Measurements from ENCODE around the gene PDZK1IP1.
"Not testable (repeated sequence)": the region's sequence is repeated elsewhere in the genome, so short reads cannot be mapped to it uniquely, and the experiment has no call there.

Gene PDZK1IP1

GRCh38 chr1:47223921-47224675 lies 34.3 kb upstream of the PDZK1IP1 start:
- DNase-seq (ENCODE audit: low read depth) = no peak

- DNase-seq (ENCODE audit: low read depth) = no peak
These were observed 33.5 kb upstream of the PDZK1IP1 start for GRCh38 chr1:47223174-47223920.

DNA sequence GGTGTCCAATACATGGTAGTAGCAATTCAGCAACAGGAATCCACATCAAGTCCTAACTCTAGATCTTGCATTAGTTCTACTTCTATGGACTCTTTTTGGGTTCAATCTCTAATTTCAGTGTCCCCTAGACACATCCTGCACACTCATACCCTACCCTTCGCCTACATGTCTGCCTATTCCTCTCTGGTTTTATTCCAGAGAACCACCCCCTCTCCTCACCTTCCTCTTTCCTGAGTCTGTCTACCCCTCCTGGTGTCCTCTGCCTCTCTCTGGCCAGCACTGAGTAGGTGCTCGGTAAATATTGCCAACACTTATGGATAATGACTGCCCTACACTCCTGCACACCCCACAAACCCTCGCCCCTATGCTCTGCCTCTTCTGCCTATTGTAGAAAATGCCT lies 32.6 kb upstream of the PDZK1IP1 start:
- no peak for DNase-seq (ENCODE audit: low read depth)

GRCh38 chr1:47219590-47220220 lies 29.9 kb upstream of the PDZK1IP1 start:
- DNase-seq (ENCODE audit: low read depth) = no peak

DNA sequence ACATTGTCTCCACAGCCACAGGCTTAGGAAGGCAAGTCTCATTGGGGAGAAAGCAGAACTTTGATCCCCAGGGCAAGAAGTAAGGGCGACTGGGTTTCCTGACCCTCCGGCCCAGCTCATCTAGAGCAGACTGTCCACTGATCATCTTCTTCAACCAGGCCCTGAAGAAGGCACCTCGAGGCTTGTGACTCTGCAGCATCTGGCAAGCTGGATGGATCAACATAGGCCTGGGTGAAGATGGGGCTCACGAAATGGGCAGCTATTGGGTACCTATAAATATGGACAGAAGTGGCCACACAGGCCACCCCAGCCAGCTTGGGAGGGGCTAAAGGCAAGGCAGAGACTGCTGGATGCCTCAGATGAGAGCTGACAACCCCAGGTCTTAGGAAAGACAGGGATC lies 29.2 kb upstream of the PDZK1IP1 start:
- DNase-seq (ENCODE audit: low read depth) = no peak

- no peak for DNase-seq (ENCODE audit: low read depth)
These were observed 26.6 kb upstream of the PDZK1IP1 start for GRCh38 chr1:47216278-47217059.

- no peak for DNase-seq (ENCODE audit: low read depth)
These were observed 25.9 kb upstream of the PDZK1IP1 start for GRCh38 chr1:47215713-47216112.

GRCh38 chr1:47214549-47214948 lies 24.7 kb upstream of the PDZK1IP1 start:
- no peak for DNase-seq (ENCODE audit: low read depth)

DNA sequence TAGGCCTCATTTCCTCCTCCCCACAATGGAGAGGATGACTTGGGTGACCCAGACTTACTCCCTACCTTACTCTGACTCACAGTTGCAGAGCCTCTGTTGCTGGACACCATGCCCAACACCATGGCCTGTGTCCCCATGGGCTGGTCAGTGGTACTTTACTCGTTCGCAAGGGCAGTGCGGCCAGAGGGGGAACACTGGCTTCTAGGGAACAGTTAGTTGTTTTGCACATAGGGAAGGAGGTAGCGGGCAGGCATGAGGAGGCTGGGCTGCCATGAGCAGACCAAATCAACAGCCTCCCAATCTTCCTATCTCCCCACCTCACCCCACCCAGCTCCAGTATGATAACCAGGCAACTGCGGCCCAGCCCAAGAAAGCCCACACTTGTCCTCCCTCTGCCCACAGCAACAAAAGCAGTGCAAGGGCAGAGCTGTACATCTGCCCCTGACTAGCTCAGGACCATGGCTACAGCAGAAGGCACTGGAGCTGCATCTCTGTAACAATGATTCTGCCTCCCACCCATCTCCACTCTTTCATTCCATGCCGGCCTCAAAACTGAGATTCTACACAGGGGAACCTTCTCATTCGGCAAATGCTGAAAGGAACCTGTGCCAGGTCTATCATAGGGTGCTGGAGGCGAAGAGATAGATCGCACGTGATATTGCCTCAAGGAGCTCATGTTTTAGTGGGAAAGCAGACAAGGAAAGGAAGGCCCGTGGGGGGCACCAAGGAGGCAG lies 23.6 kb upstream of the PDZK1IP1 start:
- DNase-seq (ENCODE audit: low read depth) = no peak

GRCh38 chr1:47212636-47213229 lies 22.9 kb upstream of the PDZK1IP1 start:
- DNase-seq (ENCODE audit: low read depth) = no peak

GRCh38 chr1:47211796-47212269 lies 22.0 kb upstream of the PDZK1IP1 start:
- no peak for DNase-seq (ENCODE audit: low read depth)

DNA sequence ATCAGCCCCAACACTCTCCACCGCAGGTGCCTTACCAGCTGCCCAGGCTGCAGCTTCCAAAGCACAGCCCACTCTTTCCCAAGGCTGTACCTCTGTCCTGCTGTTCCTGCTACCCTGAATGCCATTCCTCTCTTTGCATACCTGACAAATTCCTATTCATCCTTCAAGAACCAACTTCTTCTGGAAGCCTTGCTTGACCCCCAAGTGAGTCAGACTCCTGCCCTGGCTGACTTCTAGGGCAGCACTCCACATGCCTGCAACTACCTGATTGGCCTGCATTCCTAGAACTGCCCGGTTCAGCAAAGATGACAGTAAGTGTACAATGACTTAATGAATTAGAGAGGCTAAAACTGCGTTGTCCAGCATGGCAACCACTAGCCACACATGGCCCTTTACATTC lies 20.8 kb upstream of the PDZK1IP1 start:
- no peak for DNase-seq (ENCODE audit: low read depth)

DNA sequence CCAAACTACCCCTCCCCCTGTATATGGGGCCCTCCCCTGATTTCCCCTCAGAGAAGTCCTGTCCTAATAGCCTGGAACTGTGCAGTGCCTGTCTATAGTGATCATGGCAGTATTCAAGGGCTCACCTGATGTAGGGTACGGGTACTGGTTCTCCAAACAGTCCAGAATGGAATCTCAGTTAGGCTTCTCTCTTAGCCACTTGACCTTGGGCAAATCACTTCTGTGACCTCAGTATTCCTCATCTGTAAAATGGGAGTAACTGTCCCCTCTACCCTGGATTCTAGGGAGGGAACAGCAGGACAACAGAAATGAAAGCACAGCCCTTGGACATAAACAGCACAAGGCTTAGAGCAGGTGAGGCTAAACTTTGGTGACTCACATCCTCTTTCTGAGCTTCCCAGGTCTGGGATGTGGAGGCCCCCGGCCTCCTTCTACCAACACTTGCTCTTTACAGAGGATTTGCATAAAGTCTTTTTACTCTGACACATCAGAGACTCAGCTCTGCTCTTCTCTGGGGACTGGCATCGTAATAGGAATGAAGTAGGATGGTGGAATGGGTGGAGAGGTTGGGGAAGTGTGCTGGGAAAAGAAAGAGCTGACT lies 20.0 kb upstream of the PDZK1IP1 start:
- DNase-seq (ENCODE audit: low read depth) = no peak

DNA sequence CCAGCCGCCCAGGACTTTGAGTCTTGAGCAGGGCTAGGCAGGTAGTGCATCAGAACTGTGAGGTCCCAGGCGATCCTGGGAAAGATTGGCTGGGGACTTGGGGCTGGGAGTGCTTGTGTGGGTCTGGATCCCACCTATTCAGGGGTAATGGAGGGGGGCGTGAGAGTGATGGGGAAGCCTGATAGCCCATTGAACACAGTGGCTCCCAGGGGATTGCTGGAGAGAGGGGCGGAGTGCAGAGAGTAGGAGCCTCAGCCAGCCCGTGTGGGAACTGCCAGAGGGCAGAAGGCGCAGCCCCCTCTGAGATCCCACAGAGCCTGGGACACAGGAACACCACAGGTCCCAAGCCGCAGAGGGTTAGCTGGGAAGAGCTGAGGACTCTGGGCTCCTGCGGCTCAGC lies 19.3 kb upstream of the PDZK1IP1 start:
- DNase-seq (ENCODE audit: low read depth) = no peak

DNA sequence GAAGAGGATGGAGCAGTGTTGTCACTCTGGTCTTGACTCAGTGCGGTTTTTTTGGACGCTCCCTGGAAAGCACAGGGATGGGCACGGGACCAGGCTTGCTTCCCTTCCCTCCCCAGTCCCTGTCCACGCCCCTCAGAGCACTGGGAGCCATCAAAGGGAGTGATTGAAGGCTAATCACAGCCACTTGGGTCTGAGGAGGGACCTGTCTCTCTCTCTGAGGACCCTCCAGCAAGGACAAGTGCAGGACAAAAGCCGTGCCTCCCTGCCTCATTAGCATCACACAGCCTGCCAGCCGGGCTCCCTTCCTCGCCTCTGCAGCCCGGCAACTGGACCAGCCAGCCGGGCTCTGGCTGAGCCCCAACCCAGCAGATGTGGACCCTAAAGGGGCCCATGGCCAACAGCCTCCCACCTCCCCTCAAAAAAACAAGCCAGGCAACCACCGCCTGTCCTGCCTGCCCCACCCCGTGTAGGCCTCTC lies 18.6 kb upstream of the PDZK1IP1 start:
- no peak for DNase-seq (ENCODE audit: low read depth)

- DNase-seq (ENCODE audit: low read depth) = no peak
These were observed 18.1 kb upstream of the PDZK1IP1 start for GRCh38 chr1:47207803-47208373.

GRCh38 chr1:47205918-47206317 lies 16.1 kb upstream of the PDZK1IP1 start:
- DNase-seq (ENCODE audit: low read depth) = no peak

DNA sequence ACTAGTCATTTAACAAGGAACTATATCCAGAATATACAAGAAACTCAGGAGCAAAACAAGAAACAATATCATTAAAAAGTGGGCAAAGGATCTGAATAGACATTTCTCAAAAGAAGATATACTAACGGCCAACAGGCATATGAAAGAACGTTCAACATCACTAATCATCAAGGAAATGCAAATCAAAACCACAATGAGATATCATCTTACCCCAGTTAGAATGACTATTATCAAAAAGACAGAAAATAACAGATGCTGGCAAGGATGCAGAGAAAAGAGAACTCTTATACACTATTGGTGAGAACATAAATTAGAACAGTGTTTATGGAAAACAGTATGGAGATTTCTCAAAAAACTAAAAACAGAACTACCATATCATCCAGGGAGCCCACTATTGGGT lies 13.7 kb upstream of the PDZK1IP1 start:
- not testable (repeated sequence) for DNase-seq (ENCODE audit: low read depth)

- DNase-seq (ENCODE audit: low read depth) = no peak
These were observed 11.3 kb upstream of the PDZK1IP1 start for GRCh38 chr1:47201179-47201578.

- DNase-seq (ENCODE audit: low read depth) = no peak
These were observed 8.4 kb upstream of the PDZK1IP1 start for GRCh38 chr1:47198214-47198613.
